Kidney (tissue), 14 donors: Measurements from ENCODE around the gene SHISAL1. TPM values are rescaled to one million over a fixed set of nuclear protein-coding genes. Genes with fewer than 3 reads are reported as not detected.

Source experiments
- DNase-seq, 5 donors: peaks; one replicate each; pipeline ENCODE4 v3.0.0-alpha.2; 2013 to 2020
- FAIRE-seq: peaks from 2 replicates; lab custom pipeline; 2012; peaks lifted over from hg19 to GRCh38; lab: Jason Lieb, UNC
- H3K27ac ChIP-seq, 2 donors: one replicate each; pipeline ENCODE4 v1.7.0; 2013; ENCODE audit warnings: low read depth in 2 of 2, low read length in 2 of 2, inconsistent platforms in 1 of 2
- H3K27me3 ChIP-seq: one replicate; pipeline ENCODE4 v1.7.1; 2013; ENCODE audit warnings: low read length, inconsistent platforms; ENCODE audit not compliant: control insufficient read depth, insufficient read depth
- H3K36me3 ChIP-seq, 3 donors: one replicate each; pipeline versions ENCODE4 v1.7.0 to v1.7.1; 2013; ENCODE audit warnings: low read length in 3 of 3, control low read depth in 1 of 3, inconsistent platforms in 1 of 3; ENCODE audit not compliant: insufficient read depth in 3 of 3, control insufficient read depth in 2 of 3
- H3K4me1 ChIP-seq, 3 donors: one replicate each; pipeline versions ENCODE4 v1.7.0 to v1.7.1; 2013; ENCODE audit warnings: low read length in 3 of 3, inconsistent platforms in 1 of 3, low read depth in 1 of 3; ENCODE audit not compliant: control insufficient read depth in 2 of 3, insufficient read depth in 2 of 3
- H3K4me3 ChIP-seq, 3 donors: one replicate each; pipeline versions ENCODE4 v1.7.0 to v1.8.1; 2013; ENCODE audit warnings: low read length in 3 of 3, control low read depth in 1 of 3, inconsistent platforms in 1 of 3
- H3K9ac ChIP-seq, 3 donors: one replicate each; pipeline versions ENCODE4 v1.7.0 to v1.7.1; 2013; ENCODE audit warnings: low read length in 3 of 3, control low read depth in 1 of 3, inconsistent platforms in 1 of 3
- H3K9me3 ChIP-seq, 3 donors: one replicate each; pipeline versions ENCODE4 v1.7.0 to v1.7.1; 2013; ENCODE audit warnings: low read length in 3 of 3, control low read depth in 1 of 3, inconsistent platforms in 1 of 3; ENCODE audit not compliant: control insufficient read depth in 2 of 3, insufficient read depth in 1 of 3
- CTCF ChIP-seq: IDR thresholded peaks from 3 replicates; pipeline ENCODE4 v1.5.1; 2012; ENCODE audit warnings: mild to moderate bottlenecking, moderate library complexity, borderline replicate concordance; ENCODE audit not compliant: insufficient read depth; ENCODE audit errors: extremely low read depth
- intact Hi-C: fragments of 100-400 bp; cut with DNase I; formaldehyde crosslinking; loops from one replicate; pipeline ENCODE4 v1.11.1; 2022
- polyA plus RNA-seq: library from polyadenylated mRNA; stranded (reverse); fragments of 350-450 nt; fragmentation: Illumina TruSeq; extraction: RNeasy Lipid Tissue Mini Kit (QIAGEN cat#74804); gene quantifications from one replicate; pipeline ENCODE4 v1.2.3, GENCODE V29; 2014; ENCODE audit warnings: low read depth, low replicate concordance; ENCODE audit not compliant: insufficient read depth
- total RNA-seq: library from RNA; stranded (reverse); fragmentation: NEBNext Ultra II Directional; extraction: Animal tissue kit (Norgen Biotek cat#: 25700); gene quantifications from one replicate; pipeline ENCODE4 v1.2.1, GENCODE V29; 2021
- donor health status: control.
- donor health status: control.
- donor health status: control.
- donor health status: control.
- donor health status: control.
- donor health status: DM: yes; HTN: yes; CAD: no.
- donor health status: Normal renal cell carcinoma (clear cell type).

Gene SHISAL1
- total and polyA plus RNA-seq, 2 donors from 2014 or later, result 0.04 to 1.1 TPM

- Histone ChIP-seq H3K4me3 (no peak overlapping the region), H3K27ac (no peak overlapping the region), H3K27me3 (no peaks in the 10 kb centered on the region), H3K36me3 (no peaks in the 10 kb centered on the region), H3K4me1 (no peaks in the 10 kb centered on the region), H3K9me3 (no peaks in the 10 kb centered on the region), H3K9ac (no peak overlapping the region)
- DNase-seq, result peak in 2 of 5 donors; percentile 20 to 24
- no peak for FAIRE-seq
- intact Hi-C loops, result no loop called here
- no peak for TF ChIP-seq CTCF
Observed at GRCh38 chr22:44272401-44272771, 40.4 kb downstream of the SHISAL1 start.

- no peak for TF ChIP-seq CTCF
- Histone ChIP-seq H3K9me3 (no peaks in the 10 kb centered on the region), H3K27ac (no peak overlapping the region), H3K4me3 (no peak overlapping the region), H3K27me3 (no peaks in the 10 kb centered on the region), H3K36me3 (no peaks in the 10 kb centered on the region), H3K4me1 (no peaks in the 10 kb centered on the region), H3K9ac (no peak overlapping the region)
- DNase-seq, result peak in 2 of 5 donors; percentile 9 to 29
- intact Hi-C loops, result no loop called here
- no peak for FAIRE-seq
Observed at GRCh38 chr22:44271732-44272400, 40.9 kb downstream of the SHISAL1 start.

GRCh38 chr22:44271010-44271500, 41.7 kb downstream of the SHISAL1 start:
- intact Hi-C loops, result no loop called here
- FAIRE-seq (no peak), DNase-seq (peak in 1 of 5 donors; percentile 30)
- no peak for TF ChIP-seq CTCF
- Histone ChIP-seq H3K36me3 (no peaks in the 10 kb centered on the region), H3K9me3 (no peaks in the 10 kb centered on the region), H3K4me1 (no peaks in the 10 kb centered on the region), H3K27me3 (no peaks in the 10 kb centered on the region), H3K4me3 (no peak overlapping the region), H3K27ac (no peak overlapping the region), H3K9ac (no peak overlapping the region)
